Measurements from ENCODE around the gene ERGIC1.

GRCh38 chr5:172973127-172973916, 139.3 kb downstream of the ERGIC1 start:
- no peak for TF ChIP-seq CTCF (IDR thresholded peaks at IDR 0.05; ENCODE audit: insufficient read depth, low read depth, low read length)
- no peak for TF ChIP-seq EZH2 (IDR thresholded peaks at IDR 0.05; ENCODE audit: insufficient read depth, low read length)

All from astrocyte (in vitro differentiated cells and primary cell).